Gastroesophageal sphincter (tissue), 4 donors: ENCODE data around the gene GNG3. TPM values are rescaled to one million over a fixed set of nuclear protein-coding genes. Genes with fewer than 3 reads are reported as not detected.

Experiments used
- ATAC-seq: fragments of 150-250 bp; one replicate; pipeline ENCODE4 v1.9.1; 2016; ENCODE audit warnings: mild to moderate bottlenecking, moderate library complexity
- H3K27ac ChIP-seq, 4 donors: fragments of 200-600 bp; sonication (generic) in 3 of 4; 1 replicate in 3 of 4; 2 replicates in 1 of 4; pipeline ENCODE4 v1.5.1; 2016 to 2019
- H3K27me3 ChIP-seq: fragments of 200-600 bp; sonication (generic); one replicate; pipeline ENCODE4 v1.5.1; 2019
- H3K36me3 ChIP-seq, 2 donors: fragments of 200-600 bp; sonication (generic); one replicate each; pipeline ENCODE4 v1.5.1; 2019; ENCODE audit warnings: control low read depth in 1 of 2
- H3K4me1 ChIP-seq, 3 donors: fragments of 200-600 bp; sonication (generic); 1 replicate in 2 of 3; 2 replicates in 1 of 3; pipeline ENCODE4 v1.5.1; 2016 to 2019; ENCODE audit warnings: control low read depth in 2 of 3
- H3K4me3 ChIP-seq, 2 donors: fragments of 200-600 bp; sonication (generic); one replicate each; pipeline ENCODE4 v1.5.1; 2019; ENCODE audit warnings: mild to moderate bottlenecking in 1 of 2, moderate library complexity in 1 of 2
- H3K9me3 ChIP-seq, 3 donors: fragments of 200-600 bp; sonication (generic); one replicate each; pipeline ENCODE4 v1.5.1; 2017 to 2019; ENCODE audit warnings: control low read depth in 2 of 3
- EP300 ChIP-seq: sonication (generic); formaldehyde crosslinking; IDR thresholded peaks from one replicate; pipeline ENCODE4 v1.6.1; 2017; ENCODE audit warnings: antibody characterized with exemption, mild to moderate bottlenecking
- POLR2A ChIP-seq, 2 donors: fragments of 450-650 bp; IDR thresholded peaks; one replicate each; pipeline ENCODE4 v1.6.1; 2017; ENCODE audit warnings: antibody characterized with exemption in 2 of 2, mild to moderate bottlenecking in 2 of 2, moderate library complexity in 1 of 2
- POLR2AphosphoS5 ChIP-seq: sonication (generic); formaldehyde crosslinking; IDR thresholded peaks from one replicate; pipeline ENCODE4 v1.6.1; 2017; ENCODE audit warnings: antibody characterized with exemption
- WGBS, 2 donors: methylation state at CpG; one replicate each; pipeline ENCODE4 v1.1.5; 2018; ENCODE audit warnings: low coverage in 1 of 2; 5-methylcytosine and 5-hydroxymethylcytosine counted together
- total RNA-seq, 4 donors: library from RNA; depleted of rRNA; stranded (reverse); fragments of >200 nt; gene quantifications; one replicate each; pipeline ENCODE4 v1.1.0, GENCODE V29; 2016
- TF ChIP-seq, protein P1 (sequence below), 4 experiments: fragments of 200-600 bp in 2 of 4; fragments of 450-650 bp in 2 of 4; sonication (generic) in 1 of 4; IDR thresholded peaks; one replicate each; pipeline ENCODE4 v1.5.1; 2017 to 2019; ENCODE audit warnings: antibody characterized with exemption in 4 of 4, mild to moderate bottlenecking in 2 of 4, moderate library complexity in 2 of 4

Gene GNG3
- total RNA-seq, 4 donors from 2014 or later, result not detected

DNA sequence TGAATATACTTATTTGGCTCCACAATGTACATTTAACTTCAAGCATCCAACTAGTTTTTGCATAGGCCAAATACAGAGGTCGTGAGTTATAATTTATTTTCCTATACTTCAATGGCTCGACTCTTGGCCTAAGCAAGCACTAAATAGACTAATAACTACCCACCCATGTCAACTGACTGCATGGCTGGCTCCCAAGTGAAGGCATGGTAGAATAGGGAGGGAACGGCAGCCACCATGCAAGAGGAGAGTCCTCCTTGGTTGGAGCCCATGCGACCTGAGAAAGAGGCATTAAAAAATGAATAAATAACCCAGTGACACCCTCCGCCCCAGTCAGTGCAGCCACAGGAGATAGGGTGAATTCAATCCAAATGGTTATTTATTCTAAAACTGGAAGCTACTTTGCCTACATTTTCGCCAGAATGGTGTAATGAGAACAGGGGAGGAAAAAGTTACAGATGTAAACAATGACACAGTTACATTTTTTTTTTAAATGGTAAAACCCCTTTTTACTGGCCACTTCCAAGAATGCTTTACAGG lies 4.9 kb downstream of the GNG3 start:
- Histone ChIP-seq H3K27me3 (no peaks in the 10 kb centered on the region), H3K36me3 (peaks cover 4 to 72% of the 10 kb centered on the region in 2 donors), H3K27ac (peak overlapping the region in 1 of 4 donors; percentile 47), H3K4me3 (no peak overlapping the region), H3K9me3 (no peaks in the 10 kb centered on the region), H3K4me1 (peaks cover 0 to 40% (median 16%) of the 10 kb centered on the region in 3 donors)
- TF ChIP-seq POLR2A (IDR thresholded peaks at IDR 0.05) (no peak), POLR2AphosphoS5 (no peak), EP300 (no peak)
- TF ChIP-seq, protein P1, sequence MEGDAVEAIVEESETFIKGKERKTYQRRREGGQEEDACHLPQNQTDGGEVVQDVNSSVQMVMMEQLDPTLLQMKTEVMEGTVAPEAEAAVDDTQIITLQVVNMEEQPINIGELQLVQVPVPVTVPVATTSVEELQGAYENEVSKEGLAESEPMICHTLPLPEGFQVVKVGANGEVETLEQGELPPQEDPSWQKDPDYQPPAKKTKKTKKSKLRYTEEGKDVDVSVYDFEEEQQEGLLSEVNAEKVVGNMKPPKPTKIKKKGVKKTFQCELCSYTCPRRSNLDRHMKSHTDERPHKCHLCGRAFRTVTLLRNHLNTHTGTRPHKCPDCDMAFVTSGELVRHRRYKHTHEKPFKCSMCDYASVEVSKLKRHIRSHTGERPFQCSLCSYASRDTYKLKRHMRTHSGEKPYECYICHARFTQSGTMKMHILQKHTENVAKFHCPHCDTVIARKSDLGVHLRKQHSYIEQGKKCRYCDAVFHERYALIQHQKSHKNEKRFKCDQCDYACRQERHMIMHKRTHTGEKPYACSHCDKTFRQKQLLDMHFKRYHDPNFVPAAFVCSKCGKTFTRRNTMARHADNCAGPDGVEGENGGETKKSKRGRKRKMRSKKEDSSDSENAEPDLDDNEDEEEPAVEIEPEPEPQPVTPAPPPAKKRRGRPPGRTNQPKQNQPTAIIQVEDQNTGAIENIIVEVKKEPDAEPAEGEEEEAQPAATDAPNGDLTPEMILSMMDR (IDR thresholded peaks at IDR 0.05), result no peak
- no peak for ATAC-seq
- 54 to 76% methylated on average over 4 to 6 of the region's 6 CpGs for WGBS, 2 donors

DNA sequence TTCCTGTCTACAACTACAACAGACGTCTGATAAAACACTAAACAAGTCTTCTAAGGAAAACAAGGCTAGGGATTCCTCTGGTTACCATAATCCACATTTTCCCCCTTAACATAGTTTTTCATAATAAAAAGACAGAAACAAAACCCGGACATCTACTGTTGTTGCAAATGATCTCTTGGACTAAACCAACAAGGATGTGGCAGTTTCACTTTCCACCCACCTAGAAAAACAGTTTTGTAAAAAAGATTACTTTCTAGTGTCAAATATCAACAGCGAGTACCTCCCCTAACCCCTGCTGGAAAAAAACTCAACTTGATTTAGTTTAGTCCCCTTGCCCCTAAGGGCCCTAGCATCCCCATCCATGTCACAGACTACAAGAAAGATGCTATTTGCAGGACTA lies 5.4 kb downstream of the GNG3 start:
- TF ChIP-seq EP300 (no peak), POLR2AphosphoS5 (no peak), POLR2A (IDR thresholded peaks at IDR 0.05) (no peak)
- TF ChIP-seq, protein P1 (IDR thresholded peaks at IDR 0.05), result no peak
- Histone ChIP-seq H3K9me3 (no peaks in the 10 kb centered on the region), H3K4me3 (no peak overlapping the region), H3K4me1 (peaks cover 0 to 40% (median 16%) of the 10 kb centered on the region in 3 donors), H3K27me3 (no peaks in the 10 kb centered on the region), H3K36me3 (peaks cover 6 to 78% of the 10 kb centered on the region in 2 donors), H3K27ac (peak overlapping the region in 1 of 4 donors; percentile 47)
- WGBS, 2 donors, result 54 to 61% methylated on average over 3 of the region's 3 CpGs
- ATAC-seq, result no peak

DNA sequence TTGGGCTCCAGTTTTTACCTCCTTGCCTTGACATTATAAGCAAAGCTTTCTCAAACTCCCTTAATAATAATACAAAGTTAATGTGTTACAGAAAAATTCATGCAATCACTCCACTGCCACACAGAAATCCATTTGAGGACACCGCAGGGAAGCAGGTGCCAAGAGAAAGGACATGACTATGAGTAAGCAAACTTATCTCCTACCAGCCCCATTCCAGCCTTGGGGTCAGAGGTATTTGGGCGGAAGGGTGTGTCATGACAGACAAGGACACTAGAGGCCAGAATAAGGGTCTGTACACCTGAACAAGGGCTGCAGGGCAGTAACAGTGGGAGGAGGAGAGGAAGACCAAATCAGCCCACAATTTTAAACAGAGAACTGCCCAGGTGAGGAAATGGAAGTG lies 5.9 kb downstream of the GNG3 start:
- TF ChIP-seq POLR2AphosphoS5 (no peak), POLR2A (IDR thresholded peaks at IDR 0.05) (no peak)
- no peaks in the 10 kb centered on the region for H3K27me3 ChIP-seq
- H3K27ac ChIP-seq, result peak overlapping the region in 1 of 4 donors; percentile 47
- H3K9me3 ChIP-seq, result no peaks in the 10 kb centered on the region
- WGBS, 2 donors, result 57 to 67% methylated on average over 1 to 2 of the region's 2 CpGs
- H3K36me3 ChIP-seq, result peaks cover 10 to 82% of the 10 kb centered on the region in 2 donors
- H3K4me3 ChIP-seq, result no peak overlapping the region
- ATAC-seq, result no peak
- H3K4me1 ChIP-seq, result peaks cover 0 to 40% (median 15%) of the 10 kb centered on the region in 3 donors

DNA sequence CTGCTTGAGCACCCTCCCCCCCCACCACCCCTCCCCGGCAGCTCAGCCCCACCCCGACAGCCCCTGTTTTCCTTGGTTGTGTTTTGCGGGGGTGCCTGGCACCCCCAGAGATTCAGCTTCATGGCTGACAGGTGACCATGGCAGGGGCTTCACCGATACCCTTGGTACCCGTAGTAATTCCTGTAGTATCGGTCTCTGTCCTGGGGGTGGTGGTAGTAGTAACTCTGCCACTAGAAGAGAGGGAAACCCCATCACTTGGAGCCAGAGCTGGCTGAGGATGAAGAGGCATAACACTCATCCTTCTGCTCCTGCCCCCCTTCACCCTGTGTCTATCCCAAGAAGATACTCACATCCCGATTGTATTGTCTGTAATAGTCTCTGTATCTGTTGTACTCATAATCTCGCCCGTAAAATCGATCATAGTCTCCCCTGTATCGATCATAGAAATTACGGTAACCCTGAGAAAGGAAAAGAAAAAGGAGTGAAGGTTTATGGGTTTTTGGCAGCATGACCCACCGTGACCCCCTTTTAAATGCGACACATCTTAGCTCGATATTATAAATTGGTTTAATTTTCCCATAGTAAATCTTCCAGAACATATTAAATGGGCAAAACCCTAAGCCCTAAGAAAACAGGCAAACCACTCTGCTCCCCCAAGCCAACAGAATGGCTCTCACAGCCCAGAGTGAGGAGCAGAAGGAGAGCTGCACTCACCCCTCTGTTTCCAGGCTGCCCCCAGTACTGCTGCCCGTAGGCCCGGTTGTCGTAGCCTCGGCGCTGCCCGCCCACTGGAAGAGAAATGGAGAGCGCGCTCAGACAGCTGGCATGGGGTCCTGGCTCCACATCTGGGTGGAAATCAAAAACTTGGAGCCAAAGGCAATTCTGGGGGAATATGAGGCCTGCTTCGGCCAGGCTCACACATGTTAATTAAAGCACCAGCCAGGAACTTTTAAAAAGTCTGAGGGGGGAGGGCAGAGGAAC lies 8.0 kb downstream of the GNG3 start:
- peak overlapping the region in 1 of 4 donors; percentile 22 for H3K27ac ChIP-seq
- H3K9me3 ChIP-seq, result no peaks in the 10 kb centered on the region
- TF ChIP-seq POLR2A (IDR thresholded peaks at IDR 0.05), result no peak
- TF ChIP-seq POLR2AphosphoS5, result no peak
- TF ChIP-seq, protein P1 (IDR thresholded peaks at IDR 0.05), result no peak
- TF ChIP-seq EP300, result no peak
- 74 to 83% methylated on average over 12 to 15 of the region's 24 CpGs for WGBS, 2 donors
- H3K27me3 ChIP-seq, result no peaks in the 10 kb centered on the region
- H3K4me1 ChIP-seq, result peaks cover 0 to 33% (median 2%) of the 10 kb centered on the region in 3 donors
- H3K4me3 ChIP-seq, result no peak overlapping the region
- ATAC-seq, result no peak
- H3K36me3 ChIP-seq, result peaks cover 19 to 100% of the 10 kb centered on the region in 2 donors

DNA sequence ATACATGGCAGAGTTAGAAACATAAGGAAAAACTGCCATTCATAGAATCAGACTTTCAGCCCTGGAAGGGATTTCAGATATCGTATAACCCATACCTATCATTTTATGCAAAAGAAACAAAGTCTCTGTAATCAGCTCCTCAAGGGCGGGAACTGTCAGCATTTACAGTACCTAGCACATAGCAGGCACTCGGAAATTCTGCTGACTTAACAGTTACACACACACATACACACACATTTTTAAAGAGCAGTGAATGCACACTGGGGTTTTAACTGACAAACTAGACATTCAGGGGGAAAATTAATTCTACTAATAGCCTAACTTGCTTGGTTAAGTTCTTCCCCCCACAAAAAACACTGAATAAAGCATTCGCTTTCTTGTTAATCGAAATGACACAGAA lies 8.7 kb downstream of the GNG3 start:
- no peak overlapping the region for H3K27ac ChIP-seq
- H3K36me3 ChIP-seq, result peaks cover 21 to 100% of the 10 kb centered on the region in 2 donors
- H3K27me3 ChIP-seq, result no peaks in the 10 kb centered on the region
- TF ChIP-seq, protein P1 (IDR thresholded peaks at IDR 0.05), result no peak
- TF ChIP-seq EP300 (no peak), POLR2A (IDR thresholded peaks at IDR 0.05) (no peak), POLR2AphosphoS5 (no peak)
- no peak overlapping the region for H3K4me3 ChIP-seq
- no peak for ATAC-seq
- H3K9me3 ChIP-seq, result no peaks in the 10 kb centered on the region
- H3K4me1 ChIP-seq, result peaks cover 0 to 30% (median 0%) of the 10 kb centered on the region in 3 donors
- WGBS, 2 donors, result 82 to 84% methylated on average over 5 of the region's 5 CpGs
